HEK293 (cell line): Measurements from ENCODE around the gene ANAPC2.

Experiments used
- BCL6B ChIP-seq: fragments of 450-650 bp; formaldehyde crosslinking; IDR thresholded peaks from 2 replicates; pipeline ENCODE4 v1.5.1; 2017; ENCODE audit warnings: missing biosample characterization, missing genetic modification characterization
- CTCF ChIP-seq: fragments of 450-650 bp; formaldehyde crosslinking; IDR thresholded peaks from 2 replicates; pipeline ENCODE4 v1.5.1; 2016; ENCODE audit warnings: missing biosample characterization, missing genetic modification characterization
- GLI2 ChIP-seq: fragments of 450-650 bp; formaldehyde crosslinking; IDR thresholded peaks from 2 replicates; pipeline ENCODE4; 2017; ENCODE audit warnings: missing biosample characterization, missing genetic modification characterization, low read depth, borderline replicate concordance
- INSM2 ChIP-seq: fragments of 450-650 bp; formaldehyde crosslinking; IDR thresholded peaks from 2 replicates; pipeline ENCODE4 v1.5.1; 2016; ENCODE audit warnings: missing biosample characterization, missing genetic modification characterization
- MEIS1 ChIP-seq: sonication (generic); formaldehyde crosslinking; IDR thresholded peaks from 2 replicates; pipeline ENCODE4 v1.8.1; 2022; ENCODE audit warnings: missing genetic modification reagents, mild to moderate bottlenecking, borderline replicate concordance
- PRDM4 ChIP-seq: fragments of 450-650 bp; formaldehyde crosslinking; IDR thresholded peaks from 2 replicates; pipeline ENCODE4 v1.5.1; 2017; ENCODE audit warnings: missing biosample characterization, missing genetic modification characterization
- YY2 ChIP-seq: fragments of 450-650 bp; formaldehyde crosslinking; IDR thresholded peaks from 2 replicates; pipeline ENCODE4 v1.5.1; 2016; ENCODE audit warnings: missing biosample characterization, missing genetic modification characterization
- ZBTB21 ChIP-seq: fragments of 450-650 bp; formaldehyde crosslinking; IDR thresholded peaks from 2 replicates; pipeline ENCODE4 v1.5.1; 2017; ENCODE audit warnings: missing biosample characterization, missing genetic modification characterization
- ZBTB49 ChIP-seq: fragments of 450-650 bp; formaldehyde crosslinking; IDR thresholded peaks from 2 replicates; pipeline ENCODE4 v1.5.1; 2016; ENCODE audit warnings: missing biosample characterization, missing genetic modification characterization, low read depth
- ZBTB7A ChIP-seq: fragments of 450-650 bp; formaldehyde crosslinking; IDR thresholded peaks from 2 replicates; pipeline ENCODE4 v1.5.1; 2016; ENCODE audit warnings: low read depth, missing biosample characterization, missing genetic modification characterization
- ZNF221 ChIP-seq: fragments of 450-650 bp; formaldehyde crosslinking; IDR thresholded peaks from 2 replicates; pipeline ENCODE4 v1.5.1; 2017; ENCODE audit warnings: missing biosample characterization, missing genetic modification characterization, borderline replicate concordance
- ZNF23 ChIP-seq: fragments of 450-650 bp; formaldehyde crosslinking; IDR thresholded peaks from 2 replicates; pipeline ENCODE4 v1.5.1; 2016; ENCODE audit warnings: missing biosample characterization, missing genetic modification characterization, borderline replicate concordance
- ZNF24 ChIP-seq: fragments of 450-650 bp; formaldehyde crosslinking; IDR thresholded peaks from 2 replicates; pipeline ENCODE4 v1.5.1; 2016; ENCODE audit warnings: missing biosample characterization, missing genetic modification characterization
- ZNF248 ChIP-seq: fragments of 450-650 bp; formaldehyde crosslinking; IDR thresholded peaks from 2 replicates; pipeline ENCODE4 v1.5.1; 2017; ENCODE audit warnings: missing biosample characterization, missing genetic modification characterization
- ZNF280D ChIP-seq: fragments of 450-650 bp; formaldehyde crosslinking; IDR thresholded peaks from 2 replicates; pipeline ENCODE4 v1.5.1; 2016; ENCODE audit warnings: missing biosample characterization, missing genetic modification characterization
- ZNF292 ChIP-seq: fragments of 450-650 bp; formaldehyde crosslinking; IDR thresholded peaks from 2 replicates; pipeline ENCODE4 v1.5.1; 2016; ENCODE audit warnings: low read depth, missing biosample characterization, missing genetic modification characterization, borderline replicate concordance
- ZNF350 ChIP-seq: fragments of 450-650 bp; formaldehyde crosslinking; IDR thresholded peaks from 2 replicates; pipeline ENCODE4 v1.5.0; 2017; ENCODE audit warnings: missing biosample characterization, mild to moderate bottlenecking, missing genetic modification characterization
- ZNF391 ChIP-seq: fragments of 450-650 bp; formaldehyde crosslinking; IDR thresholded peaks from 2 replicates; pipeline ENCODE4 v1.5.1; 2016; ENCODE audit warnings: low read depth, missing biosample characterization, missing genetic modification characterization, borderline replicate concordance
- ZNF473 ChIP-seq: fragments of 450-650 bp; formaldehyde crosslinking; IDR thresholded peaks from 2 replicates; pipeline ENCODE4 v1.5.1; 2017; ENCODE audit warnings: missing biosample characterization, missing genetic modification characterization
- ZNF548 ChIP-seq: fragments of 450-650 bp; formaldehyde crosslinking; IDR thresholded peaks from 2 replicates; pipeline ENCODE4 v1.5.1; 2016; ENCODE audit warnings: missing biosample characterization, missing genetic modification characterization
- ZNF560 ChIP-seq: fragments of 450-650 bp; formaldehyde crosslinking; IDR thresholded peaks from 2 replicates; pipeline ENCODE4 v1.5.1; 2017; ENCODE audit warnings: missing biosample characterization, missing genetic modification characterization, borderline replicate concordance
- ZNF561 ChIP-seq: fragments of 450-650 bp; IDR thresholded peaks from 2 replicates; pipeline ENCODE4 v1.5.1; 2018; ENCODE audit warnings: missing biosample characterization, missing genetic modification characterization, borderline replicate concordance
- ZNF571 ChIP-seq: fragments of 450-650 bp; formaldehyde crosslinking; IDR thresholded peaks from 2 replicates; pipeline ENCODE4 v1.5.0; 2017; ENCODE audit warnings: missing biosample characterization, missing genetic modification characterization
- ZNF76 ChIP-seq: fragments of 450-650 bp; formaldehyde crosslinking; IDR thresholded peaks from 2 replicates; pipeline ENCODE4; 2016; ENCODE audit warnings: low read depth, missing biosample characterization, missing genetic modification characterization, borderline replicate concordance
- ZNF843 ChIP-seq: fragments of 450-650 bp; formaldehyde crosslinking; IDR thresholded peaks from 2 replicates; pipeline ENCODE4 v1.5.1; 2016; ENCODE audit warnings: missing biosample characterization, missing genetic modification characterization
- ZXDB ChIP-seq: fragments of 450-650 bp; formaldehyde crosslinking; IDR thresholded peaks from 2 replicates; pipeline ENCODE4 v1.5.1; 2016; ENCODE audit warnings: missing biosample characterization, missing genetic modification characterization

Gene ANAPC2

GRCh38 chr9:137200311-137201204 is 12.2 kb upstream of the ANAPC2 start, which contains the start of gene TPRN (continued):
- TF ChIP-seq ZNF561 (tag by site-specific recombination) (no peak), ZNF248 (no peak), ZNF473 (tag by site-specific recombination) (no peak), ZBTB7A (tag by site-specific recombination) (peak; percentile 81; the same call in 1 of the 2 replicates), CTCF (no peak), ZNF24 (tag by site-specific recombination) (no peak), ZNF76 (tag by site-specific recombination) (peak; percentile 80), ZNF280D (tag by site-specific recombination) (no peak), MEIS1 (CRISPR knock-in tag) (no peak), ZNF548 (tag by site-specific recombination) (no peak), ZNF571 (tag by site-specific recombination) (no peak), YY2 (tag by site-specific recombination) (no peak), ZNF350 (tag by site-specific recombination) (no peak), ZNF292 (tag by site-specific recombination) (no peak), ZNF221 (tag by site-specific recombination) (no peak), INSM2 (tag by site-specific recombination) (no peak), BCL6B (no peak), ZBTB21 (no peak), ZNF391 (no peak), ZNF843 (tag by site-specific recombination) (no peak), ZNF23 (no peak), GLI2 (no peak), PRDM4 (tag by site-specific recombination) (no peak), ZNF560 (no peak), ZXDB (tag by site-specific recombination) (peak; percentile 96), ZBTB49 (no peak)
